ENCODE results near the gene CDC42BPA. TPM values are rescaled to one million over a fixed set of nuclear protein-coding genes. Genes with fewer than 3 reads are reported as not detected.

The CDC42BPA gene
- total and polyA plus RNA-seq, 2 of the 8 experiments (the other 6 are each of a cell fraction or from before 2014, with no cell fraction given) = 7.1 to 28.5 TPM

DNA sequence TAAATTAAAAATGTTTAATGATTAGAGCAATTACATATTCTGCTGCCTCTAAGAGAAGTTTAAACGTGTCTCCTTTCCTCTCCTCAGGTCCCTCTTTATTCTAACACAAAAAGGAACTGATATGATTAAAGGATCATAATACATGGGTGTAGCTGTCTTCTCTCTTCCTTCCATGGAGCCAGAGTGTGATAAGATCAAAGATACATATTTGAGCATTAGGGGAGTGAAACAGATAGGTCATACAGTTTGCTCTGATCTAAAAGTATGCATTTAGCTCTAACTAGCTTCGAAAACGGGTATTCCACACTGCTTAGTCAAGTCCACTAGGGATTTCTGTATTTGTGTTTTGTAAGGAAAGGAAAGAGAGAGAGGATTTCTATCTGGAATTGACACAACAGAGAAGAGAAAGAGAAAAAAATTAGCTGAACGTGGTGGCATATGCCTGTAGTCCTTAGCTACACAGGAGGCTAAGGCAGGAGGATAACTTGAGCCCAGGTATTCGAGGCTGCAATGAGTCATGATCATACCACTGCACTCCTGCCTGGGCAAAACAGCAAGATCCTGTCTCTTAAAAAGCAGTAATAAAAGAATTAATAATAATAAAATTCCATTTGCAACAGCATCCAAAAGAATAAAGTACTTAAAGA lies 63.1 kb downstream of the CDC42BPA start:
- Histone ChIP-seq H3K27ac (ENCODE audit: low read depth, low read length) (no peak overlapping the region), H2BK20ac (ENCODE audit: low read length) (no peak overlapping the region), H2AFZ (ENCODE audit: low read length) (no peak overlapping the region), H3K79me1 (ENCODE audit: low read depth, low read length) (0 out of 2 replicates have a peak, but pooled peaks cover 2% of the 10 kb centered on the region), H2BK5ac (ENCODE audit: low read depth, low read length) (no peak overlapping the region), H3K4ac (replicated peaks; ENCODE audit: insufficient read length, low read depth, low read length) (no peak overlapping the region), H3K23me2 (ENCODE audit: low read depth, low read length) (no peaks in the 10 kb centered on the region), H3K4me1 (replicated peaks in 1 of 4; ENCODE audit: control insufficient read depth in 3 of 4, insufficient read depth in 4 of 4, low read length in 3 of 4) (peaks cover 2 to 6% (median 6%) of the 10 kb centered on the region in 4 experiments; a peak in 5 of 7 replicates), H3K27me3 (replicated peaks in 1 of 4; ENCODE audit: control insufficient read depth in 3 of 4, extremely low read depth in 1 of 4, insufficient read depth in 3 of 4, low read length in 3 of 4) (no peaks in the 10 kb centered on the region), H2BK15ac (ENCODE audit: low read length) (no peak overlapping the region), H3K36me3 (ENCODE audit: control insufficient read depth in 2 of 4, insufficient read depth in 4 of 4, low read length in 3 of 4) (no peaks in the 10 kb centered on the region), H3K9ac (replicated peaks in 1 of 4; ENCODE audit: extremely low read depth in 1 of 4, low read depth in 3 of 4, low read length in 3 of 4) (no peak overlapping the region), H3K9me3 (ENCODE audit: insufficient read depth in 2 of 2, low read depth in 1 of 2, low read length in 1 of 2) (no peaks in the 10 kb centered on the region), H4K20me1 (replicated peaks in 1 of 2; ENCODE audit: control insufficient read depth in 1 of 2, insufficient read depth in 2 of 2, low read length in 2 of 2) (peaks cover 0 to 2% of the 10 kb centered on the region in 2 experiments), H3K23ac (ENCODE audit: insufficient read length) (no peak overlapping the region), H3K4me2 (ENCODE audit: insufficient read depth in 1 of 2, low read depth in 2 of 2, low read length in 2 of 2) (no peak overlapping the region), H4K91ac (replicated peaks; ENCODE audit: insufficient read length, low read length) (no peak overlapping the region), H2BK12ac (ENCODE audit: low read depth, low read length) (no peak overlapping the region), H4K8ac (ENCODE audit: extremely low read depth, insufficient read depth, low read length) (no peak overlapping the region), H3K4me3 (ENCODE audit: extremely low read depth in 1 of 4, insufficient read depth in 2 of 4, low read depth in 3 of 4, low read length in 4 of 4) (no peak overlapping the region), H3K18ac (ENCODE audit: extremely low read depth, low read length) (no peak overlapping the region), H2BK120ac (replicated peaks; ENCODE audit: low read depth, low read length) (no peak overlapping the region), H3K56ac (replicated peaks; ENCODE audit: insufficient read length, low read depth, low read length) (no peak overlapping the region), H3K14ac (ENCODE audit: insufficient read length) (no peak overlapping the region), H2AK5ac (ENCODE audit: low read depth, low read length) (no peak overlapping the region), H4K5ac (ENCODE audit: insufficient read length, low read depth, low read length) (no peak overlapping the region), H3K79me2 (ENCODE audit: control insufficient read depth in 1 of 2, insufficient read depth in 2 of 2, low read length in 2 of 2) (peaks cover 0 to 81% of the 10 kb centered on the region in 2 experiments; a peak in 2 of 4 replicates)
- ChIA-PET CTCF (ENCODE audit: partially characterized antibody) (interaction anchor here (1.0 kb wide), 1 partner anchor 183 kb away, joined by 3 read pairs; no protein-coding TSS in a partner anchor), POLR2A (ENCODE audit: partially characterized antibody) (no interaction called here)
- no peak for DNase-seq (ENCODE audit: low read depth in 1 of 2, low spot score in 2 of 2)
- FAIRE-seq = no peak
- WGBS, 2 experiments (ENCODE audit: extremely low coverage in 1 of 2, insufficient coverage in 1 of 2, insufficient read length in 1 of 2, insufficient replicate concordance in 2 of 2, low coverage in 1 of 2, low lambda C conversion rate in 2 of 2, missing lambda C conversion rate in 1 of 2) = 87% methylated on average over 5 of the region's 5 CpGs; no CpG with 5 or more reads in 1 of the 2 experiments
- no peak for TF ChIP-seq TEAD4 (IDR thresholded peaks at IDR 0.05; ENCODE audit: low read depth, low read length)
- no peak for TF ChIP-seq SIRT6 (IDR thresholded peaks at IDR 0.05; ENCODE audit: low read length)
- TF ChIP-seq SIN3A (conservative IDR thresholded peaks at IDR 0.05 in 1 of 2, IDR thresholded peaks at IDR 0.05 in 1 of 2; ENCODE audit: low read depth in 1 of 2, low read length in 2 of 2) = no peak
- TF ChIP-seq RBBP5 (IDR thresholded peaks at IDR 0.05; ENCODE audit: borderline replicate concordance, low read depth, low read length) = no peak
- no peak for TF ChIP-seq TAF7 (optimal IDR thresholded peaks at IDR 0.05; ENCODE audit: borderline replicate concordance, low read depth, low read length)
- no peak for TF ChIP-seq RAD21 (IDR thresholded peaks at IDR 0.05 in 1 of 2, conservative IDR thresholded peaks at IDR 0.05 in 1 of 2; ENCODE audit: low read depth in 2 of 2, low read length in 2 of 2)
- TF ChIP-seq YY1 (IDR thresholded peaks at IDR 0.05; ENCODE audit: low read depth, low read length) = no peak
- TF ChIP-seq RNF2 (IDR thresholded peaks at IDR 0.05; ENCODE audit: borderline replicate concordance, low read depth, low read length, missing control alignments, poor library complexity, severe bottlenecking) = no peak

Measured in H1 (cell line).